HG02588 (cell line): ENCODE results near the gene HAUS2.

Experiments used
- ATAC-seq: cut with Tn5 transposase; IDR thresholded peaks from one replicate; pipeline ENCODE4 v1.9.1; 2021; ENCODE audit warnings: mild to moderate bottlenecking, moderate library complexity; ENCODE audit not compliant: unreplicated experiment

Gene HAUS2

GRCh38 chr15:42605796-42606195 lies 57.2 kb downstream of the HAUS2 start:
- ATAC-seq: no peak

- peak; percentile 53 for ATAC-seq
Measured at GRCh38 chr15:42608110-42608531, 59.5 kb downstream of the HAUS2 start.

- ATAC-seq: no peak
Measured at GRCh38 chr15:42608752-42609488, 60.3 kb downstream of the HAUS2 start.

GRCh38 chr15:42611532-42611931 lies 62.9 kb downstream of the HAUS2 start:
- ATAC-seq: no peak

GRCh38 chr15:42612367-42612912 lies 63.8 kb downstream of the HAUS2 start:
- ATAC-seq: no peak

- ATAC-seq: no peak
Measured at GRCh38 chr15:42616107-42616506, 67.5 kb downstream of the HAUS2 start.
